ENCODE results near the gene CCT6B. TPM values are rescaled to one million over a fixed set of nuclear protein-coding genes. Genes with fewer than 3 reads are reported as not detected.

The CCT6B gene, protein sequence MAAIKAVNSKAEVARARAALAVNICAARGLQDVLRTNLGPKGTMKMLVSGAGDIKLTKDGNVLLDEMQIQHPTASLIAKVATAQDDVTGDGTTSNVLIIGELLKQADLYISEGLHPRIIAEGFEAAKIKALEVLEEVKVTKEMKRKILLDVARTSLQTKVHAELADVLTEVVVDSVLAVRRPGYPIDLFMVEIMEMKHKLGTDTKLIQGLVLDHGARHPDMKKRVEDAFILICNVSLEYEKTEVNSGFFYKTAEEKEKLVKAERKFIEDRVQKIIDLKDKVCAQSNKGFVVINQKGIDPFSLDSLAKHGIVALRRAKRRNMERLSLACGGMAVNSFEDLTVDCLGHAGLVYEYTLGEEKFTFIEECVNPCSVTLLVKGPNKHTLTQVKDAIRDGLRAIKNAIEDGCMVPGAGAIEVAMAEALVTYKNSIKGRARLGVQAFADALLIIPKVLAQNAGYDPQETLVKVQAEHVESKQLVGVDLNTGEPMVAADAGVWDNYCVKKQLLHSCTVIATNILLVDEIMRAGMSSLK
- 0.16 and 0.25 TPM in 2 replicates for total RNA-seq

DNA sequence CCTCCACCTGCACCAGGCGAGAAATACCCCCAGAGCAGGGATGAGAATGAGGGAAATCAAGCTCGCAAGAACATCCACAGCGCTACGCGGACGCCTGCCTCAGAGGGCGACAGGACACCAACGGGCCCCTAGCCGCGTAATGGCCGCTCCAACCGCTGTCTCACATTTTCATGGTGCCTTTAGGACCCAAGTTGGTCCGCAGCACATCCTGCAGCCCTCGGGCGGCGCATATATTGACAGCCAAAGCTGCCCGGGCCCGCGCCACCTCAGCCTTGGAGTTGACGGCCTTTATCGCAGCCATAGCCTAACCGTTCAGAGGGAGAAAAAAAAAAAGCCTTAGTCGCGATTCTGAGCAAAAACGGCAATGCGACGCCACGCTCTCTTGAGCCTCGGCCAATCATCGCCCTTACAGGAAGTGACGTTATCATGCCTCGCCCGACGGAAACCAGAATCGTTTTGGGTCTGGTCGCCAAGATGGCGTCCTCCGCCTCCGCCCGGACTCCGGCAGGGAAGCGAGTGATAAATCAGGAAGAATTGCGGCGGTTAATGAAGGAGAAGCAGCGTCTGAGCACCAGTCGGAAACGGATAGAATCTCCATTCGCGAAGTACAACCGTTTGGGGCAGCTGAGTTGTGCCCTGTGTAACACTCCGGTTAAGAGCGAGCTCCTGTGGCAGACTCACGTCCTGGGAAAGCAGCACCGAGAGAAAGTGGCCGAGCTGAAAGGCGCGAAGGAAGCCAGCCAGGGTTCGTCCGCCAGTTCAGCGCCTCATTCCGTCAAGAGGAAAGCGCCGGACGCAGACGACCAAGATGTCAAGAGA is at the start of gene CCT6B, which contains the start of gene ZNF830:
Gene CCT6B, minus strand, starts transcription at position 368 of the 819 bp plus-strand sequence. Its CDS starts 67 bp downstream, at position 301.
Gene ZNF830, plus strand, starts transcription at position 448 of the 819 bp plus-strand sequence. Its CDS starts 27 bp downstream, at position 475.

DNA sequence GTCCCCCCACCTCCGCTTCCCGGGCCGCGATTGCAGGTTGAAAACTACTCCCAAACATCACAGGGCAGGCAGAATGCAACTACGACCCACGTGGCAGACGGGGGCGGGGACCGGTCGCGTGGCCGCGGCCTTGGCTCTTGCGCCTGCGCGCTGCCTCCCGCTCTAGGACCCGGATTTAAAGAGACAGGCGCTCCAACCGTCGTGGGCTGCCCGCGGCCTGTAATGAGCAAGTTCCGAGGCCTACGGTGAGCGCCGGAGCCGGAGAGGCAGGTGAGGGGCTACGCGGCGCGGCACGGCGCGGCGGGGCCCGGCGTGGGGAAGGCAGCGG is 19.1 kb upstream of the CCT6B start, which contains the start of gene LIG3:
Gene LIG3, plus strand, starts transcription at position 160 of the 328 bp plus-strand sequence. CDS start 2,494 bp downstream, outside the sequence.

Other genes starting within 250 kb of the CCT6B start
- 12.6 and 15.4 TPM in 2 replicates for gene ZNF830, start 80 bp upstream of the CCT6B start, total RNA-seq
- 18.0 and 66.8 TPM in 2 replicates for gene LIG3, start 19.1 kb upstream of the CCT6B start, total RNA-seq
- 3.7 and 9.9 TPM in 2 replicates for gene RFFL, start 102.2 kb upstream of the CCT6B start, total RNA-seq
- 7.4 and 9.3 TPM in 2 replicates for gene RAD51D, start 158.4 kb upstream of the CCT6B start, total RNA-seq
- not detected in 2 replicates for gene FNDC8, start 160.2 kb upstream of the CCT6B start, total RNA-seq
- gene NLE1, start 180.8 kb upstream of the CCT6B start, total RNA-seq, result 12.1 and 17.6 TPM in 2 replicates
- gene UNC45B, start 186.4 kb upstream of the CCT6B start, total RNA-seq, result under 0.01 TPM in 1 of 2 replicates, not detected in the other
- not detected in 2 replicates for gene SLC35G3, start 232.9 kb upstream of the CCT6B start, total RNA-seq